Cardiac septum (tissue), 1 donor: ENCODE data around the gene FAM76A. TPM values are rescaled to one million over a fixed set of nuclear protein-coding genes. Genes with fewer than 3 reads are reported as not detected.
A peak's percentile ranks its signal among the peaks of the same experiment; 100 is the strongest.
"Not testable (repeated sequence)": the region's sequence is repeated elsewhere in the genome, so short reads cannot be mapped to it uniquely, and the experiment has no call there.

Experiments used
- DNase-seq: peaks from one replicate; pipeline ENCODE4 v3.0.0-alpha.2; 2020; ENCODE audit warnings: low spot score
- intact Hi-C: fragments of 100-400 bp; cut with DNase I; formaldehyde crosslinking; loops from one replicate; pipeline ENCODE4 v1.14.0; 2022
- long read RNA-seq: library from polyadenylated mRNA; unstranded; transcript quantifications from one replicate; pipeline ENCODE4 v2.0.0, GENCODE V29; 2021
- total RNA-seq: library from RNA; stranded (reverse); fragmentation: NEBNext Ultra II Directional; extraction: Animal tissue kit (Norgen Biotek cat#: 25700); gene quantifications from one replicate; pipeline ENCODE4 v1.2.1, GENCODE V29; 2021
- donor health status: DM: no; HTN: no; CAD: no.

FAM76A gene
- total RNA-seq: 11.5 TPM
- long read RNA-seq, transcript FAM76A-204 (9 exons, 3,567 nt): major isoform, 5 of 8 reads
- long read RNA-seq, partial matches to known transcripts: 0 of 8 reads
- long read RNA-seq, other reads (novel, unspliced or antisense): 2 of 8 reads

DNA sequence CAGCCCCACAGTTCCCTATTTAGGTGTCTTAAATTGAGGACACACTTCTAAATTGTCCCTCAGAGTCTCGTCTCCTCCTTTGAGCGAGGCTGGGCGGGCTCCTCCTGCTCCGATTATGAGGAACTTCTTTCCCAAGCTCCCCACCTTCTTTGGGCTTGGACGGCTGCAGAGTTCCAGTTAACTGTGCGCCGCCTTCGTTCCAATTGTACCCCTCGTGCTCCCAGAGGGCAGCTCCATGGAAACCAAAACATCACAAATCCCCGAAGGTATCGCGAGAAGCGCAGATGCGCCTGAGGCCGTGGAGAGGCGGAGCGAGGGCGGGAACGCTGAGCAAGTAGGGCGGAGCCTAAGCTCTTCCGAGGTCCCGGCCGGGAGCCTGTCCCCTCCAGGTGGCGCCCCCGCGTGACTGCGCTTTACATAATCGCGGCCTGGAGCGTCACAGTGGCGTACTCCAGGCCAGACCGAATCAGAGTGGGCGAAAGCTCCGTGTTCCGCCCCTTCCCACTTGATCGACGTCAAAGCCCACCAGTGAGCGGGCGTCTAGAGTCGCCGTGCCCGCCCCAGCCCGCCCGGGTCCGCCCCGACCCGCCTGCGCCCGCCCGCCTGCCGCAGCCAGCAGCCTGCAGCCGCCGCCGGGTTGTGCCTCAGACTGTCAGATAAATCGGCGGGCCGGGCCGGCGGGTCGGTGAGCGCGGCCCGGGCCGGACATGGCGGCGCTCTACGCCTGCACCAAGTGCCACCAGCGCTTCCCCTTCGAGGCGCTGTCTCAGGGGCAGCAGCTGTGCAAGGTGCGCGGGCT lies at the start of gene FAM76A:
TSS of gene FAM76A (plus strand) at position 588 of the 799 bp plus-strand sequence. CDS start at position 708, 120 bp downstream.
- peak; percentile 100 for DNase-seq
- intact Hi-C loops: loop anchor here (1.0 to 2.0 kb wide), 3 partner anchors 47 to 105 kb away; partner anchors contain the start of genes IFI6, PPP1R8 and STX12

GRCh38 chr1:27676410-27676809 lies 49.4 kb upstream of the FAM76A start:
- intact Hi-C loops: no loop called here
- DNase-seq: no peak

- intact Hi-C loops: no loop called here
- DNase-seq: no peak
These were observed 47.0 kb upstream of the FAM76A start for GRCh38 chr1:27678747-27679146.

GRCh38 chr1:27680225-27680791 lies 45.5 kb upstream of the FAM76A start:
- intact Hi-C loops, DNase-seq: not testable (repeated sequence)

DNA sequence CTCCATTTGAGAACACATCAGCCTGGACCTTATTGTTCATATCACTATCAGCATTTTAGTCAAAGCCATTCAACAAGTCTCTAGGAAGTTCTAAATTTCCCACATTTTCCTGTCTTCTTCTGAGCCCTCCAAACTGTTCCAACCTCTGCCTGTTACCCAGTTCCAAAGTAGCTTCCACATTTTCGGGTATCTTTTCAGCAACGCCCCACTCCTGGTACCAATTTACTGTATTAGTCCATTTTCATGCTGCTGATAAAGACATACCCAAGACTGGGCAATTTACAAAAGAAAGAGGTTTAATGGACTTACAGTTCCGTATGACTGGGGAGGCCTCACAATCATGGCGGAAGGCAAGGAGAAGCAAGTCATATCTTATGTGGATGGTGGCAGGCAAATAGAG lies 44.2 kb upstream of the FAM76A start:
- DNase-seq, intact Hi-C loops: not testable (repeated sequence)

DNA sequence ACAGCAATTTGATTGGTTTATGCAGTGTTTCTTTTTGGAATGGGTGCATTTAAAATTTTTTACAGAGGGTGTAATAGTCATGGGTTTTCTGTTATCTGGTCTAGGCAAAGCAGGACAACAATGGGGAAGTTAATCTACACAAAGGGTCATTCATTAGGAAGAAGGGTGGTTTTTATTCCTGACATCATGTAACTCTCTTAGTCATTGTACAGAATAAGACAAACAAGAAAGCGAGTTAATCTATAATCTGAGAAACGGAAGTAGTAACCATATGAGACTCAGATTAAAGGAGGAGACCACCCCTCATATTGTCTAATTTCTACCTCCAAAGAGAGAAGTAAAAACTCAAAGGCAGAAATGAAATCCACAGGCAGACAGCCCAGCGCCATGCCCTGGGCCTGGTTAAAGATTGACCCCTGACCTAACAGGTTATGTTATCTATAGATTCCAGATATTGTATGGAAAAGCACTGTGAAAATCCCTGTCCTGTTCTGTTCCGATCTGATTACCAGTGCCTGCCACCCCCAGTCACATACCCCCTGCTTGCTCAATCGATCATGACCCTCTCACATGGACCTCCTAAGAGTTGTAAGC lies 43.3 kb upstream of the FAM76A start:
- no peak for DNase-seq
- intact Hi-C loops: no loop called here

GRCh38 chr1:27684176-27684575 lies 41.6 kb upstream of the FAM76A start:
- DNase-seq: no peak
- intact Hi-C loops: no loop called here

DNA sequence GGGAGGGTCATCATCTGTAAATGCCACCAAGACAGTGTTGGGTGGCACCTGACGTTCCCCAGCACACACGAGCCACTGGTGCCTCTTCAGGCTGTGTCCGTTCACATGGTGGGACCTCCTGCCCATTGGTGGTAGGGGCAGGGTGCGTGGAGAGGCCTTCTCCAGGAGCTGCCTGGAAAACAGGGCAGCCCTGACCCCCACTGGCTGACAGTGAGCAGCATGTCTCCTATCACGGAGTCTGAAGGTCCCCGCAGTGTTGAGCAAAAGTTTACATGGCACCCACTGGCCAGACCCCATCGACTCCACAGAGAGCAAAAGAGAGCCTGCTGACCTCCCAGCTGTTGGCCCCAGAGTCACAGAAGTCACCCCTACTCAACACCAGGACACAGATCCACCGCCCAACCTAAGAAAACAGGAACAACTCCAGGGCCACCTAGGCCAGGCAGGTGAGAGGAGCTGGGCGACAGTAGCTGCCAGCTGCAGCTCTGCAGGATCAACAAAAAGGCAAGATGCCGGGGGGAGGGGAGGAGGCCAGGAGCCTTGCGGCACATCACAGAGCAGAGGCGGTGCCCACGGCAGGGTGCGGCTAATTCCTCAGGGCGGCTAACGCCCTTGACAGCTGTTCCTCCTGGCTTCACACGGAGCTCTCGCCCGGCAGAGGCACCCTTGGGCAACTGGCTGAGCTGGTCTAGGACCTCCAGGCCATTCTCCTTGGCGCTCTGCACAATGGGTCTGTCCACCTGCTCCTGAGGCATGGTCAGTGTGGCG lies 39.4 kb upstream of the FAM76A start:
- intact Hi-C loops: no loop called here
- DNase-seq: no peak

DNA sequence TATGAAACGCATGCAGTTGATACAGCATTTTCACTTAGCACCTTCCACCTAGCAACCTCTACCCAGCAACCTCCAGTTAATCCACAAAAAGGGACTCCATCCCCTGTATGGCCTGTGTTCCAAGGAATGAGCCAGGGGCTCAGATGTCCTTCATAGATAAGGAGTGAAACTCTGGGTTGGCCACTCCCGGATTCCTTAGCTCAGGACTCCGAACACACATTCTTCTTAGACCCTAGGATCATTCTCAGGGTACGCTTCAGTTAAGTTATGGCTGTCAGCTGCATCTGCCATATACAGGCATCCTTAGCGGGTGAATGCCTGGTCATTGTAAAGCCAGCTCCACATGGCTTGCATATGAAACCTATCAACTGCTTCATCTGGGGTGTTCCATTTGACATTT lies 37.9 kb upstream of the FAM76A start:
- no peak for DNase-seq

GRCh38 chr1:27689423-27690173 lies 36.2 kb upstream of the FAM76A start:
- DNase-seq: no peak
- intact Hi-C loops: no loop called here

More for the DNA sequence above, 37.9 kb upstream of the FAM76A start:
- intact Hi-C loops: no loop called here

DNA sequence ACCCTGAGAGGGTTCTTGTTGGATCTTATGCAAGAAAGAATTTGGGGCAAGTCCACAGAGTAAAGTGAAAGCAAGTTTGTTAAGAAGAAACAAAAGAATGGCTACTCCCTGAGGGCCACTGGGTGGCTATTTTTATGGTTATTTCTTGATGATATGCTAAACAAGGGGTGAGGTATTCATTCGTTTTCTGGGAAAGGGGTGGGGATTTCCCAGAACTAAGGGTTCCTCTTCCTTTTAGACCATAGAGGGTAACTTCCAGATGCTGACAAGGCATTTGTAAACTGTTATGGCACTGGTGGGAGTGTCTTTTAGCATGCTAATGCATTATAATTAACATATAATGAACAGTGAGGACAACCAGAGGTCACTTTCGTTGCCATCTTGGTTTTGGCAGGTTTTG lies 35.6 kb upstream of the FAM76A start:
- intact Hi-C loops: no loop called here
- DNase-seq: no peak

DNA sequence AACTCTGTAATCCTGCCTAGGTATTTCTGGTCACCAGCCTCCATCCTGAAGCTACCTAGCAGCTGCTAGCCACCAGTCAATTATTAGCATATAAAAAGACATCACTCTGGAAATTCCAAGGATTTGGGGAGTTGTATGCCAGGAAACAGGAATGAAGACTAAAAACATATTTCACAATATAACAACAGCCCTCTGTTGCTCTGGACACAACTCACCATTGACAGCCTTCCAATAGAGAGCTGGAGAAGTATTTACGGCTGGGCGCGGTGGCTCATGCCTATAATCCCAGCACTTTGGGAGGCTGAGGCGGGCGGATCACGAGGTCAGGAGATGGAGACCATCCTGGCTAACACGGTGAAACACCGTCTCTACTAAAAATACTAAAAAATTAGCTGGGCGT lies 28.9 kb upstream of the FAM76A start:
- DNase-seq, intact Hi-C loops: not testable (repeated sequence)

DNA sequence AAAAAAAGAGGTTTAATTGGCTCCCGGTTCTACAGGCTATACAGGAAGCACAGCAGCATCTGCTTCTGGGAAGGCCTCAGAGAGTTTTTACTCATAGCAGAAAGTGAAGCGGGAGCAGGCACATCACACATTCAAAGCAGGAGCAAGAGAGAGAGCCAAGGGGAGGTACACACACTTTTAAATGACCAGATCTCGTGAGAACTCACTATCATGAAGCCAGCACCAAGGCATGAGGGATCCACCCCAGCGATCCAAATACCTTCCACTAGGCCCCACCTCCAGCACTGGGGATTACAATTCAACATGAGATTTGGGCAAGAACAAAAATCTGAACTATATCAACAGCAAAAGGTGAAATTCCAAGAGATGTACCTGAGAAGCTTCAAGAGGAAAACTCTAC lies 20.8 kb upstream of the FAM76A start:
- intact Hi-C loops: no loop called here
- DNase-seq: no peak

DNA sequence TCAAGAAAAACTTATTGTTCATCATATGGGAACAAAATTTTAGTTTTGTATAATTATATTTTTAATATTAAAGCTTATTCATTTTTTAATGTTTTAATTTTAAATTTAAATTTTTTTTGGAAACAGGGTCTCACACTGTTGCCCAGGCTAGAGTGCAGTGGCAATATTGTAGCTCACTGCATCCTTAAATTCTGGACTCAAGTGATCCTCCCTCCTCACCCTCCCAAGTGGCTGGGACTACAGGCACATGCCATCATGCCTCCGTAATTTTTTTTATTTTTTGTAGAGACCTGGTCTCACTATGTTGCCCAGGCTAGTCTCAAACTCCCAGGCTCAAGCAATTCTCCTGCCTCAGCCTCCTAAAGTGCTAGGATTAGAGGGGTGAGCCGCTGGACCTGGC lies 20.2 kb upstream of the FAM76A start:
- intact Hi-C loops: no loop called here
- no peak for DNase-seq

DNA sequence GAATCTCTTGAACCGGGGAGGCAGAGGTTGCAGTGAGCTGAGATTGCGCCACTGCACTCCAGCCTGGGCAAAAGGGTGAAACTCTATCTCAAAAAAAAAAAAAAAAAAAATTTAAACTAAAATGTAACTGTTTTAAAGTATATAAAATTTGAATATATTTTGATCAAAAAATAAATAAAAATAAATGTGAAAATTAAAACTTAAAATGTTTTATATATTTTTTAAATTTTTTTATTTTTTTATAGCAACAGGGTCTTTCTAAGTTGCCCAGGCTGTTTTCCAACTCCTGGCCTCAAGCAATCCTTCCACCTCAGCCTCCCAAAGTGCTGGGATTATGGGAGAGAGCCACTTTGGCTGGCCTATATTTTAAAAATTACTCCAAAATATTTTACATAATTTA lies 15.2 kb upstream of the FAM76A start:
- intact Hi-C loops: no loop called here

DNA sequence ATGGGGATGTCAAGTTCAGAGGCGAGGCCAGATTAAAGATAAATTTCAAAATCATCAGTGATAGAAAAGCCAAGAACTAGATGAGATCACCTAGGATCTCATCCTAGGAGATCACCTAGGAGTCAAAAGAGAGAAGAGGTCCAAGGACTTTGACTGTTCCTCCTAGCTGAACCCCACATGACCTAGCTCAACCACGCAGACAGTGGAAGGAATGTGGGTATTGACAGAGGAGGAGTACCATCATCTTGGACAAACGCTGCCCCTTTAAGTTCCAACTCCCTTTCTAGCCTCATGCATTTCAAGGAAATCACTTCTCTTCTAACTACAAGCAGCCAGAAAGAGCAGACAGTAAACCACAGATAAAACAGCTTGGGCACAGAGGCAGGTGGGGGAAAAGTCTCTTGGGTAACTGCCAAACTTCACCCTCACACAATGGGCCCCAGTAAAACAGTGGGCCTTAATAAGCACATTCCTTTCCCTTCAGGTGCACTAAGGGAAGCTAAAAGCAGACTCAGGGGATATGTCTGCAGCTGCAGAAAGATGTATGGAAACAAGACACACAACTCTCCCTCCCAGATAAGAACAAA lies 12.5 kb upstream of the FAM76A start:
- intact Hi-C loops: no loop called here
- DNase-seq: no peak

More for the DNA sequence above, 15.2 kb upstream of the FAM76A start:
- DNase-seq: no peak

DNA sequence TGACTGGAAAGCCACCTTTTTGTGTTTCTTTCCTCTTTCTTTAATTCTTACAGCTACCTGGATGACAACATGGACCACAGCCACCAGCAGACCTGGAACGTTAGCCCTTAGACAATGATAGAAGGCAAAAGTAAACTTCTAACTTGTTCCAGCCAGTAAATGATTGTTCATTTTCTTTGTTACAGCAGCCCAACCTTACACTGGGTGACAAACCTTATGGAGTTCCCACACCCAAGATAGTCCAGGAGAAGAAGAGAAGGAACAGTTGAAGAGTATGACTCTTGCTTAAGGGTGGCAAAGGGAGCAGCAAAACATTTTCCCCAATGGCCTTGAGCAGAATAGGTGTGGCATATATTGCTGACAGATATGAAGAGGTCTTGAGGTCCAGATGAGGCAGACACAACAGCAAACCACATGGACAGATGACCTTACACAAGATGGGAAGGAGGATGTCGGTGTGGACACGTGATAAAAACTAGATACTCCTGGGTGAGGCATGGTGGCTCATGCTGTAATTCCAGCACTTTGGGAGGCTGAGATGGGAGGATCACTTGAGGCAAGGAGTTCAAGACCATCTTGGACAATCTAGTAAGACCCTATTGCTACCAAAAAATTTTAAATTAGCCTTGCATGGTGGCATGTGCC lies 11.8 kb upstream of the FAM76A start:
- intact Hi-C loops: no loop called here
- DNase-seq: no peak

GRCh38 chr1:27716262-27716895 lies 9.4 kb upstream of the FAM76A start:
- DNase-seq: no peak
- intact Hi-C loops: no loop called here
